SK-N-SH (cell line): ENCODE measurements around the gene CFAP47.

Experiments used
- EZH2phosphoT487 ChIP-seq: fragments of 200-600 bp; sonication (generic); IDR thresholded peaks from 2 replicates; pipeline ENCODE4 v1.6.1; 2017; ENCODE audit warnings: low read depth, mixed run types, mild to moderate bottlenecking, antibody characterized with exemption, moderate library complexity, borderline replicate concordance
- SMC3 ChIP-seq: IDR thresholded peaks from 2 replicates; pipeline ENCODE4 v1.6.1; 2012; ENCODE audit warnings: low read depth, low read length, improper control_type of control experiment
- TF ChIP-seq, protein P1 (sequence below): fragments of 200-600 bp; sonication (generic); IDR thresholded peaks from 2 replicates; pipeline ENCODE4 v1.6.1; 2017; ENCODE audit warnings: antibody characterized with exemption, mild to moderate bottlenecking, moderate library complexity
- TF ChIP-seq, protein P2 (sequence below): IDR thresholded peaks from 2 replicates; pipeline ENCODE4 v1.4.0; 2012; ENCODE audit warnings: low read depth

GRCh38 chrX:36087366-36087765 is 167.8 kb downstream of the CFAP47 start:
- TF ChIP-seq, protein P1, sequence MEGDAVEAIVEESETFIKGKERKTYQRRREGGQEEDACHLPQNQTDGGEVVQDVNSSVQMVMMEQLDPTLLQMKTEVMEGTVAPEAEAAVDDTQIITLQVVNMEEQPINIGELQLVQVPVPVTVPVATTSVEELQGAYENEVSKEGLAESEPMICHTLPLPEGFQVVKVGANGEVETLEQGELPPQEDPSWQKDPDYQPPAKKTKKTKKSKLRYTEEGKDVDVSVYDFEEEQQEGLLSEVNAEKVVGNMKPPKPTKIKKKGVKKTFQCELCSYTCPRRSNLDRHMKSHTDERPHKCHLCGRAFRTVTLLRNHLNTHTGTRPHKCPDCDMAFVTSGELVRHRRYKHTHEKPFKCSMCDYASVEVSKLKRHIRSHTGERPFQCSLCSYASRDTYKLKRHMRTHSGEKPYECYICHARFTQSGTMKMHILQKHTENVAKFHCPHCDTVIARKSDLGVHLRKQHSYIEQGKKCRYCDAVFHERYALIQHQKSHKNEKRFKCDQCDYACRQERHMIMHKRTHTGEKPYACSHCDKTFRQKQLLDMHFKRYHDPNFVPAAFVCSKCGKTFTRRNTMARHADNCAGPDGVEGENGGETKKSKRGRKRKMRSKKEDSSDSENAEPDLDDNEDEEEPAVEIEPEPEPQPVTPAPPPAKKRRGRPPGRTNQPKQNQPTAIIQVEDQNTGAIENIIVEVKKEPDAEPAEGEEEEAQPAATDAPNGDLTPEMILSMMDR: no peak
- TF ChIP-seq SMC3 (no peak), EZH2phosphoT487 (no peak)
- TF ChIP-seq, protein P2, sequence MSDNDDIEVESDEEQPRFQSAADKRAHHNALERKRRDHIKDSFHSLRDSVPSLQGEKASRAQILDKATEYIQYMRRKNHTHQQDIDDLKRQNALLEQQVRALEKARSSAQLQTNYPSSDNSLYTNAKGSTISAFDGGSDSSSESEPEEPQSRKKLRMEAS: no peak
